Type B pancreatic cell (in vitro differentiated cells): Measurements from ENCODE around the gene APBB2. TPM values are rescaled to one million over a fixed set of nuclear protein-coding genes. Genes with fewer than 3 reads are reported as not detected.

Source experiments
- DNase-seq: peaks from one replicate; pipeline ENCODE4 v3.0.0; 2021; ENCODE audit warnings: mixed read lengths; ENCODE audit not compliant: unreplicated experiment; ENCODE audit errors: extremely low spot score
- H3K27ac Mint-ChIP-seq: 2 replicates; pipeline ENCODE4 v1.8.0; 2021; ENCODE audit warnings: mild to moderate bottlenecking, mixed read lengths
- H3K27me3 Mint-ChIP-seq: 2 replicates; pipeline ENCODE4 v1.8.0; 2021; ENCODE audit warnings: mixed read lengths
- H3K36me3 Mint-ChIP-seq: 2 replicates; pipeline ENCODE4 v1.8.0; 2021; ENCODE audit warnings: mixed read lengths
- H3K4me1 Mint-ChIP-seq: one replicate; pipeline ENCODE4 v1.8.0; 2021; ENCODE audit warnings: mixed read lengths; ENCODE audit not compliant: unreplicated experiment
- H3K4me3 Mint-ChIP-seq: 2 replicates; pipeline ENCODE4 v1.8.0; 2021; ENCODE audit warnings: mild to moderate bottlenecking, mixed read lengths
- H3K9me3 Mint-ChIP-seq: 2 replicates; pipeline ENCODE4 v1.8.0; 2021; ENCODE audit warnings: mixed read lengths
- CTCF ChIP-seq: fragments of 200-600 bp; sonication (generic); conservative IDR thresholded peaks from 2 replicates; pipeline ENCODE4 v1.5.0; 2021; ENCODE audit warnings: antibody characterized with exemption, mild to moderate bottlenecking
- total RNA-seq: library from RNA; stranded (reverse); gene quantifications from 2 replicates; pipeline ENCODE4 v1.2.1, GENCODE V29; 2021; ENCODE audit warnings: low replicate concordance

Gene APBB2
- total RNA-seq, 1 donor from 2014 or later = 33.3 TPM

- peaks cover 20% of the 10 kb centered on the region for H3K4me1 Mint-ChIP-seq
These were observed 8.4 kb downstream of the APBB2 start for GRCh38 chr4:41205854-41206460.

DNA sequence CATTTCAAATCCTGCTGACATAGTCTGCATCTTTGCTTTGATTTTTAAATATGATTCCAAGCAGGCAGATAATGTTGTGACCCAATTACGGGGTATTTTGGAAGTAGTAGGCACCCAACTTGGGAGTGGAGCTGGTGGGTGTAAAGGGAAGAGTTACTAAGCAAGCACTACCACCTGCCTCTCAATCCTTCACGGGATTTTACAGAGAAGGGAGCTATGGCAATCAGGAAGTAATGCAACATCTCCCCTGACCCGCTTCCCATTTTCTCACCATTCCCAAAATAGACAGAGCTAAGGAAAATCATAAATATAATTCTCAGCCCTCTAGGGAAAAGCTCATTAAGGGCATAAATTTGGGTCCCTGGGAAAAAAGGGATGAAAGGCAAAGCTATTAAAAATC is 9.2 kb downstream of the APBB2 start:
- Mint-ChIP-seq H3K27me3 (no peaks in the 10 kb centered on the region), H3K4me1 (peaks cover 20% of the 10 kb centered on the region), H3K9me3 (no peaks in the 10 kb centered on the region), H3K36me3 (peaks cover 4% of the 10 kb centered on the region), H3K4me3 (no peak overlapping the region), H3K27ac (no peak overlapping the region)
- no peak for TF ChIP-seq CTCF
- DNase-seq = no peak

More at GRCh38 chr4:41205854-41206460, 8.4 kb downstream of the APBB2 start:
- Mint-ChIP-seq H3K36me3 (peaks cover 4% of the 10 kb centered on the region), H3K27me3 (no peaks in the 10 kb centered on the region), H3K4me3 (no peak overlapping the region), H3K27ac (no peak overlapping the region), H3K9me3 (no peaks in the 10 kb centered on the region)
- no peak for TF ChIP-seq CTCF
- DNase-seq = no peak

GRCh38 chr4:41204400-41204978 is 9.9 kb downstream of the APBB2 start:
- DNase-seq = no peak
- Mint-ChIP-seq H3K36me3 (peaks cover 4% of the 10 kb centered on the region), H3K27me3 (no peaks in the 10 kb centered on the region), H3K4me1 (peaks cover 23% of the 10 kb centered on the region), H3K4me3 (no peak overlapping the region), H3K27ac (no peak overlapping the region), H3K9me3 (no peaks in the 10 kb centered on the region)
- TF ChIP-seq CTCF = no peak

DNA sequence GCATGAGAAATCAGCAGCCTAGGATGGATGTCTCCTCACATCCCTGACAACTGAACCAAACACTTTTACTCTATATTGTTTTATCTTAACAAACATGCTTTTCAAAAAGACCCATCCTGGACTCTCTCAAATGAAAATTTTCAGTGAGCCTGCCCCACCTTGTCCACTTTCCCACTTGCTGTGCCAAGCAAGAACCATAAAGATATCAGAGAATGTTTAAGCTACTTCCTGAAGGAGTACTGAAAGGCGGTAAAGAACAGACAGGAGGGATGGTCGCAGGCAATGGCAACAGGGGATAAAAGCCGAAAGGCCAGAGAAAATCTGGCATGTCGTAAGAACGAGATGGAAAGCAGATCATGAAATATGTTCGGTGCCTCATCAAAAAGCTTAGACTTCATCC is 10.5 kb downstream of the APBB2 start:
- no peak overlapping the region for H3K4me3 Mint-ChIP-seq
- H3K4me1 Mint-ChIP-seq = peaks cover 19% of the 10 kb centered on the region
- H3K36me3 Mint-ChIP-seq = peaks cover 4% of the 10 kb centered on the region
- TF ChIP-seq CTCF = no peak
- no peaks in the 10 kb centered on the region for H3K9me3 Mint-ChIP-seq
- H3K27ac Mint-ChIP-seq = no peak overlapping the region
- no peaks in the 10 kb centered on the region for H3K27me3 Mint-ChIP-seq
- DNase-seq = no peak

- no peaks in the 10 kb centered on the region for H3K9me3 Mint-ChIP-seq
- no peak overlapping the region for H3K4me3 Mint-ChIP-seq
- H3K36me3 Mint-ChIP-seq = no peaks in the 10 kb centered on the region
- H3K27ac Mint-ChIP-seq = no peak overlapping the region
- DNase-seq = no peak
- H3K27me3 Mint-ChIP-seq = no peaks in the 10 kb centered on the region
- TF ChIP-seq CTCF = no peak
- peaks cover 19% of the 10 kb centered on the region for H3K4me1 Mint-ChIP-seq
These were observed 11.3 kb downstream of the APBB2 start for GRCh38 chr4:41202820-41203568.
